T47D (cell line): ENCODE data around the gene YAP1.
"Not testable (repeated sequence)": the region's sequence is repeated elsewhere in the genome, so short reads cannot be mapped to it uniquely, and the experiment has no call there.

Source experiments
- DNase-seq, 2 experiments: peaks; one replicate each; pipeline versions ENCODE4 v3.0.0 to v3.0.0-alpha.2; 2011 to 2012; ENCODE audit warnings: low read depth in 1 of 2, low spot score in 1 of 2
- JUND ChIP-seq: IDR thresholded peaks from 2 replicates; pipeline ENCODE4 v1.6.1; 2012; ENCODE audit warnings: low read depth
- in situ Hi-C: cut with HindIII; loops from 2 replicates; pipeline ENCODE4 v1.10.0; 2016; ENCODE audit warnings: low sequenced_read_pairs, low pct_unique_long_range_greater_than_20kb

Gene YAP1

DNA sequence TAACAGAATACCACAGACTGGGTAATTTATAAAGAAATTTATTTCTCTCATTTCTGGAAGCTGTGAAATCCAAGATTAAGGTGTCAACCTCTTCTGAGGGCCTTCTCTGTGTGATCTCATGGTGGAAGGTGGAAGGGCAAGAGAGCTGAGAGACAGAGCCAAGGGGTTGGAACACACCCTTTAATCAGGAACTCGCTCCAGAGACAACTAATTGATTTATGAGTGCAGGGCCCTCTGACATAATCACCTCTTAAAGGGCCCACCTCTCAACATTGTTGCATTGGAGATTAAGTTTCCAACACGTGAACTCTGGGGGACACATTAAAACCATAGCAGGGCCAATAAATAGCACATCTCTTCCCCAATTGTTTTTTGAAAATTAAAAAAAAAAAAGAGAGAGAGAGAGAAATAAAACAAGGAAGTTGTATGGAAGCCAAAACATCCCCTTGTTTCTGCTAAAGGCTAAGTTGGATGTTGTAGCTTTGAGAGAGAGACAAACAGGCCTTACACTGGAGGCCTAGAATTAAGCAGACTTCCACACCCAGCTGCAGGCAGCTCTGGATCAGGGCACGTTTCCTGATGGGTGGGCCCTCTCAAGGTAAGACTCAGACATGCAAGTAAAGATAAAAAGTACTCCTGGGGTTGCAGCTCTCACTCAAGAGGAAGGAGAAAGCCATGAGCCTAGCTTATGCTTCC, 142.9 kb downstream of the YAP1 start:
- TF ChIP-seq JUND: no peak
- in situ Hi-C loops: no loop called here
- DNase-seq: no peak

GRCh38 chr11:102254047-102254446, 143.8 kb downstream of the YAP1 start:
- DNase-seq: peak in 1 of 2 experiments; percentile 55
- TF ChIP-seq JUND: no peak
- in situ Hi-C loops: no loop called here

DNA sequence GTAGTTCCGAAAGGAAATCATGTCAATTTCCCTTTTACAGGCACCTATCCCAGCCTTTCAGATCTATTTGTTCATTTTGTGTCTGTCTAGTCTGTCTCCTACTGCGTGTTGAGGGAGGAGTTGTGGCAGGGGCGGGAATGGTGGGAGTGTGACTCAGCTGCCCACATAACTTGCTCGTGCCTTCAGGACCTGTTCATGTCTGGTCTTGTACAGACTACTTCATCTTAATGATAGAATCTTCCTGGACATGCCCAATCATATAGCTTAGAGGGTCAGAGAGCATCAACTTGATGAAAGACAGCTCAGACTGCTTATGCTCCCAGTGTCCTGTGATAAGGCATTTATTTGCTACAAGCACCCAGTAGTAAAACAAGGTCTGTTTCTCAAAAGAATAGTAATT, 146.0 kb downstream of the YAP1 start:
- in situ Hi-C loops: no loop called here
- no peak for TF ChIP-seq JUND
- DNase-seq: no peak

DNA sequence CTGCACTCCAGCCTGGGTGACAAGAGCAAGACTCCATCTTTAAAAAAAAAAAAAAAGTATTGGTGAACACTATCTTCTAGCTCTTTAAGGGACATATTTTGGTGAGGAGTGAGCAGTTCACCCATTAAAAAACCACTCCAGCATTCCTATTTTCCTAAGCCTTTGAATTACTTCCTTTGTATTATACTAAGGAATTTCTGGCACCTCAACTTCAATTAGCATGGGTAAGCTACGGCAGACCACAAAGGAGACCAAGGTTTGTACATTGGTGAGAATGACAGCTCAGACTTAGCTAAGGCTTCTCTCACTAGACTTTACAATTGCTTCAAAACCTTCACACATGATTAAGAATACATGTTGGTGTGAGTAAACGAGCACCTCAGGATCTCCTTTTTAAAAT, 150.0 kb downstream of the YAP1 start:
- DNase-seq: no peak
- in situ Hi-C loops: no loop called here
- TF ChIP-seq JUND: no peak

DNA sequence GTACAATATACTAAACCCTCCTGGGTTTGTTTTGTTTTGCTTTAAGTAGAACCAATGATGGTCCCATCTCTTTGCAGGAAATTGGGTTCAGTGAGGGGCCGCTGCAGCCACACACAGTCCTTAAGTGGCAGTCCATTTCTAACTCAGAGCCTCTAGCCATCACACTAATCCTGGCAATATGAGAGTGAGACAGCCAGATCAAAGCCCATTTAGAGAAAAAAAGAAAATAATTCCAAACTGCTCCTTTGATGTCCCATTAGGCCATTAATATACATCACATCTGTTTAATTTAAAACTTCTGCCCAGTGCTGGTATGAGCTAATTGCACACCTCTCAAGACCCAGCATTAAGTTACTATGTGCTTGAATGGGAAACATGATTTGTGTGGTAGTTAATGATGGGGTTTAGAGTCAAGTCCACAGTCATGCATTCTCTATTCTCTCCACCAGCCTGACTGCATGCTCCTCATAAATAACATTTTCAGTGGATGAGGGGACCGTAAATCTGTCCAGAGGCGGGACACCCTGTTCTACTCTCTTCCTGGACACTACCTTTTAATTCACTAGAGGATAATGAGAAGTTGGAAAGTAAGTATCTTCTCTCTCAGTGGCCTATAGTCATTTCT, 153.2 kb downstream of the YAP1 start:
- TF ChIP-seq JUND: no peak
- in situ Hi-C loops: no loop called here
- DNase-seq: no peak

- in situ Hi-C loops, DNase-seq: not testable (repeated sequence)
Observed at GRCh38 chr11:102264704-102265103, 154.5 kb downstream of the YAP1 start.

GRCh38 chr11:102266099-102266498, 155.9 kb downstream of the YAP1 start:
- in situ Hi-C loops: no loop called here
- DNase-seq: no peak
- TF ChIP-seq JUND: no peak

DNA sequence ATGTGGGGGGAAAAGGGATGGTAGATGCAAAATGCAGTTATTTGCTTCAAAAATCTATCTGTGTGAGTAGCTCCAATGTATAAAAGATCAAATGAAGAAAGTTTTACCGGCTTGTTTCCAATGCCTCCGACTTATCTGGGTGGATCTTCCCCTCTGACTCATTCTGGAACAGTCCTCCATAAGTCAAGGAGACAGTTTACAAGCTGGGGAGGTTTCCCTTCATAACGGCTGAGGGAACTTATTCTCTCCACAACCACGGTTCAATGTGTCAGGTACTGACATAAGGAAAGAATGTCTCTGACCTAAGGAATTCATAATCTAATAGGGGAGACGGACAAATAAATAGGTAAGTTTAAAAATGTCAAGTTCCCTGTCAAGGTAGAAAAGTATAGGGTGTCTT, 157.4 kb downstream of the YAP1 start:
- peak; percentile 43 to 65 for DNase-seq
- in situ Hi-C loops: no loop called here
- no peak; the same call in 1 of the 2 replicates for TF ChIP-seq JUND

GRCh38 chr11:102268083-102268984, 158.1 kb downstream of the YAP1 start:
- in situ Hi-C loops: no loop called here
- TF ChIP-seq JUND: no peak
- DNase-seq: peak; percentile 96 to 99

GRCh38 chr11:102268985-102269470, 158.8 kb downstream of the YAP1 start:
- TF ChIP-seq JUND: no peak
- in situ Hi-C loops: no loop called here
- DNase-seq: peak; percentile 24 to 52

DNA sequence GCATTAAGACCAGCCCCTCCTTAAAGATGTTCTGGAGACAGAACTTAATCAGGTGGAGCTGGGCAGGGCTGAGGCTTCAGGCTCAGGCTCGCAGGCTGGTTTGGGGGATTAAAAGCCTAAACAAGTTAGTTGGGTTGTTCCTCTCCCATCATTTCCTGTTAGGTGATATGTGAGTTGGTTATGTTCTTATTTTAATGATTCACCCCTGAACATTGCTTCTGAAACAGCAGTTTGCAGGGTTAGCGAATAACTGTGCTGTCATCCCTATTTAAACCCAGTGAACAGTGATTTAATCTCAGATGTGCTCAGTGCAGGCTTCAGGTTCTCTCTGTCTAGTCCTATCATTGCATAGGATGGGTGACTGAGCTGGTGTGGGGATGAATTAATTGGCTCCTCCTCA, 159.7 kb downstream of the YAP1 start:
- DNase-seq: no peak
- in situ Hi-C loops: no loop called here
- no peak for TF ChIP-seq JUND

GRCh38 chr11:102272047-102272824, 162.0 kb downstream of the YAP1 start:
- in situ Hi-C loops: no loop called here
- TF ChIP-seq JUND: no peak
- no peak for DNase-seq
